HFFc6 (cell line): ENCODE results near the gene LYPLA2. TPM values are rescaled to one million over a fixed set of nuclear protein-coding genes. Genes with fewer than 3 reads are reported as not detected.

ENCODE experiments used
- DNase-seq: peaks from one replicate; pipeline ENCODE4 v3.0.0-alpha.2; 2018
- H3K27ac Mint-ChIP-seq: 2 replicates; pipeline ENCODE4 v1.8.0; 2020; ENCODE audit warnings: mild to moderate bottlenecking, mixed read lengths
- H3K27me3 Mint-ChIP-seq: 2 replicates; pipeline ENCODE4 v1.8.0; 2021; ENCODE audit warnings: mild to moderate bottlenecking, moderate library complexity, mixed read lengths; ENCODE audit not compliant: insufficient read depth
- H3K36me3 Mint-ChIP-seq: 2 replicates; pipeline ENCODE4 v1.8.0; 2021; ENCODE audit warnings: low read depth, mixed read lengths
- H3K4me1 Mint-ChIP-seq: 2 replicates; pipeline ENCODE4 v1.8.0; 2020; ENCODE audit warnings: low read depth, mixed read lengths
- H3K4me3 Mint-ChIP-seq: 2 replicates; pipeline ENCODE4 v1.8.0; 2020; ENCODE audit warnings: mild to moderate bottlenecking, moderate library complexity, mixed read lengths
- H3K9me3 Mint-ChIP-seq: 2 replicates; pipeline ENCODE4 v1.8.0; 2020; ENCODE audit warnings: mild to moderate bottlenecking, mixed read lengths
- CTCF ChIP-seq: fragments of 200-600 bp; sonication (generic); IDR thresholded peaks from 2 replicates; pipeline ENCODE4 v1.5.0; 2021; ENCODE audit warnings: antibody characterized with exemption, mild to moderate bottlenecking
- total RNA-seq, 6 experiments: library from RNA; stranded (reverse); fragmentation: NEBNext Ultra II Directional; extraction: Animal tissue kit (Norgen Biotek cat#: 25700); gene quantifications; 2 replicates in 1 of 6; 3 replicates in 5 of 6; pipeline ENCODE4 v1.2.3, GENCODE V29; 2021

Gene LYPLA2
- total RNA-seq, 6 experiments from 2014 or later = 55.7 to 65.0 (median 59.8) TPM

GRCh38 chr1:23836037-23836436 is 45.1 kb downstream of the LYPLA2 start:
- no peak for DNase-seq
- H3K9me3 Mint-ChIP-seq = no peaks in the 10 kb centered on the region
- no peaks in the 10 kb centered on the region for H3K36me3 Mint-ChIP-seq
- H3K27ac Mint-ChIP-seq = no peak overlapping the region
- H3K4me1 Mint-ChIP-seq = peaks cover 16% of the 10 kb centered on the region
- peaks cover 8% of the 10 kb centered on the region for H3K27me3 Mint-ChIP-seq
- no peak for TF ChIP-seq CTCF
- H3K4me3 Mint-ChIP-seq = no peak overlapping the region

GRCh38 chr1:23837908-23838307 is 47.0 kb downstream of the LYPLA2 start:
- no peaks in the 10 kb centered on the region for H3K9me3 Mint-ChIP-seq
- H3K4me1 Mint-ChIP-seq = peaks cover 10% of the 10 kb centered on the region
- H3K27me3 Mint-ChIP-seq = peaks cover 16% of the 10 kb centered on the region
- DNase-seq = no peak
- H3K4me3 Mint-ChIP-seq = peak overlapping the region; percentile 82; the same call in 1 of the 2 replicates
- H3K36me3 Mint-ChIP-seq = no peaks in the 10 kb centered on the region
- peak overlapping the region; percentile 33 for H3K27ac Mint-ChIP-seq
- TF ChIP-seq CTCF = no peak

GRCh38 chr1:23838401-23838866 is 47.5 kb downstream of the LYPLA2 start:
- peaks cover 15% of the 10 kb centered on the region for H3K27me3 Mint-ChIP-seq
- H3K4me3 Mint-ChIP-seq = peak overlapping the region; percentile 82
- H3K27ac Mint-ChIP-seq = peak overlapping the region; percentile 33
- no peaks in the 10 kb centered on the region for H3K9me3 Mint-ChIP-seq
- TF ChIP-seq CTCF = no peak
- no peaks in the 10 kb centered on the region for H3K36me3 Mint-ChIP-seq
- peak; percentile 27 for DNase-seq
- H3K4me1 Mint-ChIP-seq = peaks cover 10% of the 10 kb centered on the region

- no peak for DNase-seq
- 0 out of 2 replicates have a peak, but pooled peaks cover 6% of the 10 kb centered on the region for H3K36me3 Mint-ChIP-seq
- no peak overlapping the region for H3K4me3 Mint-ChIP-seq
- no peak overlapping the region for H3K27ac Mint-ChIP-seq
- TF ChIP-seq CTCF = no peak
- H3K27me3 Mint-ChIP-seq = peaks cover 18% of the 10 kb centered on the region
- H3K4me1 Mint-ChIP-seq = no peaks in the 10 kb centered on the region; the same call in 1 of the 2 replicates
- no peaks in the 10 kb centered on the region for H3K9me3 Mint-ChIP-seq
Observed at GRCh38 chr1:23843644-23844043, 52.7 kb downstream of the LYPLA2 start.

Other genes with a start within 250 kb of the LYPLA2 start
- gene ID3, start 231.6 kb upstream of the LYPLA2 start, total RNA-seq = 100 to 1,000 TPM; 560 to 690 (median 604) TPM
- 1,000 to 10,000 TPM in 3 of 6 experiments, 100 to 1,000 TPM in 3; 866 to 1,109 (median 1,001) TPM for gene RPL11, start 99.3 kb upstream of the LYPLA2 start, total RNA-seq
- gene ELOA, start 47.7 kb upstream of the LYPLA2 start, total RNA-seq = 10 to 100 TPM; 55.5 to 72.6 (median 59.9) TPM
- 10 to 100 TPM; 41.8 to 45.7 (median 44.8) TPM for gene PITHD1, start 12.7 kb upstream of the LYPLA2 start, total RNA-seq
- gene GALE, start 9.6 kb downstream of the LYPLA2 start, total RNA-seq = 10 to 100 TPM; 30.9 to 34.6 (median 33.5) TPM
- gene HMGCL, start 34.3 kb downstream of the LYPLA2 start, total RNA-seq = 10 to 100 TPM; 20.2 to 22.9 (median 21.7) TPM
- 1 to 10 TPM; 4.1 to 6.7 (median 5.8) TPM for gene FUCA1, start 77.1 kb downstream of the LYPLA2 start, total RNA-seq
- not detected for gene CNR2, start 122.2 kb downstream of the LYPLA2 start, total RNA-seq
- gene PNRC2, start 168.7 kb downstream of the LYPLA2 start, total RNA-seq = 10 to 100 TPM; 59.5 to 76.4 (median 64.0) TPM
- gene SRSF10, start 189.2 kb downstream of the LYPLA2 start, total RNA-seq = 100 to 1,000 TPM in 1 of 6 experiments, 10 to 100 TPM in 5; 84.5 to 100 (median 94.8) TPM